Measurements from ENCODE around the gene PLCG1. TPM values are rescaled to one million over a fixed set of nuclear protein-coding genes. Genes with fewer than 3 reads are reported as not detected.

PLCG1 gene
- total RNA-seq, 1 experiment from 2014 or later: 45.6 TPM

GRCh38 chr20:41135187-41135887, 2.0 kb upstream of the PLCG1 start (continued):
- TF ChIP-seq REST (IDR thresholded peaks at IDR 0.05; ENCODE audit: low read depth) (no peak), JUND (IDR thresholded peaks at IDR 0.05) (no peak), ATF3 (IDR thresholded peaks at IDR 0.05) (no peak), YY1 (IDR thresholded peaks at IDR 0.05; ENCODE audit: extremely low read depth, insufficient replicate concordance, low read depth, low read length) (no peak), RAD21 (IDR thresholded peaks at IDR 0.05; ENCODE audit: low read depth) (peak; percentile 69), FOSL1 (IDR thresholded peaks at IDR 0.05; ENCODE audit: low read depth) (no peak)

DNA sequence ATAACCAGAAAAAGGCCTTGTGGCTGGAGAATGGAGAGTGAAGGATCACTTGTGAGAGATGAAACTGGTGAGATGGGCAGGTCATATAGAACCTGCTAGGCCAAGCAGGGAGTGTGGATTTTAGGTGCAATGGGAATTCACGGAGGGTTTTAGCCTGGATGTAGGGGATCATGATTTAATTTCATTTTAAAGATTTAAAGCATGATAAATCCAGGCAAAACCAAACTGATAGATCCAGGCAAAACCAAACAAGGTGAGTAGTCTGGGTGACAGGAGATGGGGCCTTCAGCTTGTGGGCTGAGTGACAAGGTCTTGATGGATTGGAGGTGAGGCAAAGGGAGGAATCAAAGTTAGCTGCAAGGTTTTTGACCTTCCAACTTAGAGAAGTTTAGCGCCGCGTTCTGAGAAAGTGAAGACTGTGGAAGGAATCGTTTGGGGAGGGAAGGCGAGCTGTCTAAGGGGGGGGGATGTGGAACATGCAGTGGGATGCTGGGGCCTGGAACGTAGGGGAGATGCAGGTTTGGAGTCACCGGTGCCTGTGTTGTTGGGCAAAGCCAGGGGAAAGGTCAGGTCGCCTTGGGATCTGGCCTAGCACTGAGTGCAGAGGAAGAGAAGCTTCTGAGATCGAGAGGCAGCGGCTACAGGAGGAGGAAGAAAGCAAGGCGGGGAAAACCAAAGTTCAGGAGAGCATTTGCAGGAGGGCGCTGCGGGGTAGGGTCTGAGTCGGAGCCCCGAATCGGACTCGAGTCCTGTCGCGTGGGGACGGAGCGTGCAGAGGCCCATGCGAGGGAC, 1.3 kb upstream of the PLCG1 start:
- Histone ChIP-seq H3K27me3 (ENCODE audit: insufficient read depth, low read length) (no peaks in the 10 kb centered on the region), H3K4me2 (ENCODE audit: low read length) (peak overlapping the region; percentile 97), H2AFZ (ENCODE audit: low read depth, low read length, poor library complexity, severe bottlenecking) (no peak overlapping the region), H3K9me2 (ENCODE audit: insufficient read depth) (no peaks in the 10 kb centered on the region), H3K27ac (ENCODE audit: low read depth, low read length) (peak overlapping the region; percentile 85; the same call in 1 of the 2 replicates), H3K4me1 (ENCODE audit: control insufficient read depth in 1 of 2, insufficient read depth in 2 of 2, low read length in 2 of 2) (peaks cover 9 to 20% of the 10 kb centered on the region in 2 experiments; a peak in 3 of 4 replicates), H3K4me3 (replicated peaks in 1 of 2; ENCODE audit: low read depth in 1 of 2, low read length in 2 of 2) (peak overlapping the region; percentile 57 to 79), H3K9ac (ENCODE audit: low read length) (peak overlapping the region; percentile 84), H3K9me3 (ENCODE audit: control insufficient read depth in 1 of 2, insufficient read depth in 1 of 2, low read depth in 1 of 2, low read length in 2 of 2) (no peaks in the 10 kb centered on the region), H3K36me3 (ENCODE audit: control insufficient read depth in 1 of 2, insufficient read depth in 2 of 2, low read length in 2 of 2) (peaks cover 0 to 5% of the 10 kb centered on the region in 2 experiments; a peak in 1 of 4 replicates), H3K79me2 (ENCODE audit: insufficient read depth, low read length) (peaks cover 29% of the 10 kb centered on the region; the same call in 1 of the 2 replicates), H4K20me1 (ENCODE audit: insufficient read depth) (no peaks in the 10 kb centered on the region)
- ATAC-seq: no peak
- DNase-seq (ENCODE audit: low read depth, low spot score): no peak
- ChIA-PET RAD21 (ENCODE audit: low non-redundant PET in 1 of 2, low total read pairs in 2 of 2, uncharacterized antibody in 2 of 2, unreplicated experiment in 2 of 2) (interaction anchor here in 1 of 2 experiments (1.1 to 1.7 kb wide), 2 partner anchors 96 to 204 kb away, joined by 4 to 9 read pairs; partner anchors contain the start of gene LPIN3), POLR2A (interaction anchor here (0.9 to 1.2 kb wide), 2 partner anchors 181 to 205 kb away, joined by 3 read pairs; partner anchors contain the start of gene LPIN3), CTCF (interaction anchor here (0.6 to 2.5 kb wide), 20 partner anchors 8 to 283 kb away, joined by 3 to 53 read pairs (median 4); partner anchors contain the start of gene LPIN3)
- TF ChIP-seq FOSL1 (IDR thresholded peaks at IDR 0.05; ENCODE audit: low read depth) (no peak), ATF3 (IDR thresholded peaks at IDR 0.05) (no peak), CEBPB (IDR thresholded peaks at IDR 0.05; ENCODE audit: low read depth) (no peak), SRF (IDR thresholded peaks at IDR 0.05; ENCODE audit: low read depth) (no peak), CBX3 (IDR thresholded peaks at IDR 0.05; ENCODE audit: low read depth) (no peak), ZFX (IDR thresholded peaks at IDR 0.05) (no peak), EZH2 (IDR thresholded peaks at IDR 0.05) (no peak)
- BruUV-seq (replicated peaks): no TSS peak
- intact Hi-C loops (cut with micrococcal nuclease): loop anchor here (1.0 kb wide), 1 partner anchor 204 kb away; the partner anchor contains the start of gene LPIN3
